ENCODE measurements around the gene LMAN1.

Gene LMAN1, protein sequence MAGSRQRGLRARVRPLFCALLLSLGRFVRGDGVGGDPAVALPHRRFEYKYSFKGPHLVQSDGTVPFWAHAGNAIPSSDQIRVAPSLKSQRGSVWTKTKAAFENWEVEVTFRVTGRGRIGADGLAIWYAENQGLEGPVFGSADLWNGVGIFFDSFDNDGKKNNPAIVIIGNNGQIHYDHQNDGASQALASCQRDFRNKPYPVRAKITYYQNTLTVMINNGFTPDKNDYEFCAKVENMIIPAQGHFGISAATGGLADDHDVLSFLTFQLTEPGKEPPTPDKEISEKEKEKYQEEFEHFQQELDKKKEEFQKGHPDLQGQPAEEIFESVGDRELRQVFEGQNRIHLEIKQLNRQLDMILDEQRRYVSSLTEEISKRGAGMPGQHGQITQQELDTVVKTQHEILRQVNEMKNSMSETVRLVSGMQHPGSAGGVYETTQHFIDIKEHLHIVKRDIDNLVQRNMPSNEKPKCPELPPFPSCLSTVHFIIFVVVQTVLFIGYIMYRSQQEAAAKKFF

GRCh38 chr18:59358712-59359575 is at the start of gene LMAN1:
Gene LMAN1 (minus strand): TSS chr18:59359265. CDS start chr18:59359244, 21 bp downstream.
- peak; percentile 97 for DNase-seq

DNA sequence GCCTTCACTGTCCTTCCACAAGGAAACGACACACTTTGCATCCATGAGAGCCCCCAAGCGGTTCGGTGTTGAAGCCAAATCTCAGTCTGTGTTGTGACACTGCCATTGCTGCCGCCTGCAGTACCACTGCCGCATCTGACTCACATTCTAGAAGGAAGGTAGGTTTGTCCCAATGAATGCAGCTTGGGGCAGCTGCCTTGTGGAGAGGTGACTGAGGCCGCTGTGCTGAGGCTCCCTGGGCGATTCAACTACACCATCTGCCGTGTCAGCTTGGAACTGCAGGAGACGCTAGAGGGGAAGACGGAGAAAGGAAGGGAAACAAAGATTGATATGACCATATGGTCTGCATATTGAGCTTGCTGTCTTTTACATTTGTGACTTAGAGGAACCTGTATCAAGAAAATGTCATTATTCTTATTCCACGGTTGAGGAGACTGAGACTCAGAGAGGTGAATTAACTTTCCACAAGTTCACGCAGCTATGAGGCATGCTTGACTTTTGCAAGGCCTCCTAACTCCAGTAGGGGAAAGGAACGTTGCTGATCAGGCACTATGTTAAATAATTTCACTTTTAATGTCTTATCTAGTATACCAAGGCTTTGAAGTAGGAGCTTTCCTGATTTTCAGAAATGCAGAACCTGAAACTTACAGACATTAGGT is 43.5 kb upstream of the LMAN1 start:
- peak; percentile 78 for DNase-seq

GRCh38 chr18:59400407-59400806 is 41.3 kb upstream of the LMAN1 start:
- no peak for DNase-seq

DNA sequence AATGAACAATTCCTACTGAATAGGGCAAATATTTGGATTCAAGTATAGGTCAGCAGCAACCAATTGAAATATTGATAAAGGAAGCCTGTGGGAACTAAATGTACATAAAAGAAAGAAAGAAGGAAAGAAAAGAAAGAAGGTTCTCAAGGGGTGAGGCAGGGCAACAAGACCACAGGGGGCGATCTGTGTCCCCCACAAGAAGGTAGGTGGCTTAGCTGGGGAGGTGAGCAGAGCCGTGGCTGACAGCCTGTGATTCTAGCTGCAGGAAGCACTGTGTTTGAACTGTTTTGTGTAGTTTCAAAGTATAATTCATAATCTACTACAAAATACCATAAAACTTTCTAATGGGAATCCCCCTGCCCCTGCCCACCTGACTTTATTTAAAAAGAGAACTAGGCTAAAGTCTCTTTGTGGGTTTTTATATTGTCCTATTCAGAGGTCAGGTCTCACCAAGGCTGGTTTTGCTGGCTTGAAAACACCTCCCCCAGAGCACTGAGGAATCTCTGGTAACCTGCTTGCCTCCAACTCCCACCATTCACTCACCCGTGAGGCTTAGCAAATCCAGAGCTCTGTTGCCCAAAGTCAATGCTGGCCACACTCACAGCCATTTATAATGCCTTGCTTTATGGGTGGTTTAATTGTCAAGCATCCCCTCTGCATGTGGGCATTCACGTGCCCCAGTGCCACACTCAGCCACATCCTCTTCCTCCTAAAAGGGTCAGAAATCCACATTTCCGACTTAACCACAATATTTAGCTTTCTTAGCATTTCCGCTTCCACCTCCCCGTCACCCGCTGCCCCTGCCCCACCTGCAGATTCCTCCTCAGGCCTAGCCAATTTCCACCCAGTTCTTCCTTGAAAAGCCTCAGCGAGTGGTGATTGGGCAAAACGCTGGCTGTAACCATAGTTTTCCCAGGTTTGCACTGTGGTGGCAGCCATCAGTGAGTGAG is 36.4 kb upstream of the LMAN1 start:
- DNase-seq, result no peak

GRCh38 chr18:59393381-59393780 is 34.3 kb upstream of the LMAN1 start:
- no peak for DNase-seq

DNA sequence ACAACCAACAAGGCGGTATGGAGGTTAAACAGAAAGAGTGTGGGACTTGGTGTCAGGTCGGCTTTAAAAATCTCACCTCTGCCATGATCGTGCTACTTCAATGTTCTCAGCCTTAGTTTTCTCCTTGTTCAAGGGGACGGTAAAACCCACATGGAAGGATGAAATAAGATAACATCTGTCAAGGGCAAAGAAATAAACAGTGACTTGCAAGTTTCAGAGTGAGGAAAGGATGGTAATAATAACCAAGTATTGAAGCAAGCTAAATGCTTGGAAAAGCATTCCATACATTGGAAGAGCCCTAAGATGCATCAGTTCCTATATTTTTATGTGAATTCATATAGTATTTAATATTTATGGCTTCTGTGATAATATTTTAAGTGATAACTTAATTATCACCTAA is 29.8 kb upstream of the LMAN1 start:
- no peak for DNase-seq

DNA sequence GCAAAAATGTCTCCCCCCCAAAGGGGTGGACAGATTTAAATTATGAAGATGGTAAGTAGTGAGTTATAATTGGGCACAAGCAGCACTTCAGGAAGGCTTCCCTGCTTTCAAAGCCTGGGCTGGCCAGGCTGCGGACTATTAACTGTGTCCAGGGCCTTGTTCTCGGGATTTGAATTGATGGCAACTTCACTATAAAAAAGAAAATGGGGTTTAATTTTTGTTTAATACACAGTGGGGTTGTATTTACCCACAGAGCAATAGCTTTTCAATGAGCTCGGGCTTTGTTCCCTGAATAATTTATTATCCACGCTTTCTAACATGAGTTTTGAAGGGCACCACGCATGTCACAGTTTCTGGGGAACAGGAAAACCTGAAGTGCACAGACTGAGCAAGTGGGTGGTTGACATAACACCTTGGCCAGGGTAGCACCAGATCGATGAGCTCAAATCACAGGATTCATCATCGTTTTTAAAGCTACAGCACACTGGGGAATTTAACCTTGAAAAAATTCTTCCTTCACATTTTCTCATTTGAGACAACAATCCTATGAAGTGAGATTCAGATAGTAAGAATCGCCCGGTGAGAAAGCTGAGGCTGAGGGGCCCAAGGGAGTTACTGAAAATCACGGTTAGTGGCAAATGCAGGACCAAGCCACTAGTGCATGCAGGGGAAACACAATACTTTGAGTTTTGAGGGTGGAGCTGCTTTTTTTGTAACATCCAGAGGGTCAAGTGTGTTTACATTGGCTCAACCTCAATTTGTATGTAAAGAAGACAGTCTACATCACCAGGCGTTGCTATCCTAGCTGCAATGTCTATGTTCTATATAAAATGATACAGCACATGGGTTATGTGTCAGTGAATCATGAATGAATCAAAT is 28.9 kb upstream of the LMAN1 start:
- DNase-seq, result no peak

- no peak for DNase-seq
These were observed 28.0 kb upstream of the LMAN1 start for GRCh38 chr18:59386909-59387686.

- no peak for DNase-seq
These were observed 26.1 kb upstream of the LMAN1 start for GRCh38 chr18:59385191-59385590.

- no peak for DNase-seq
These were observed 24.8 kb upstream of the LMAN1 start for GRCh38 chr18:59383851-59384250.

- DNase-seq, result no peak
These were observed 23.3 kb upstream of the LMAN1 start for GRCh38 chr18:59382383-59382782.

GRCh38 chr18:59381949-59382348 is 22.9 kb upstream of the LMAN1 start:
- DNase-seq, result no peak

DNA sequence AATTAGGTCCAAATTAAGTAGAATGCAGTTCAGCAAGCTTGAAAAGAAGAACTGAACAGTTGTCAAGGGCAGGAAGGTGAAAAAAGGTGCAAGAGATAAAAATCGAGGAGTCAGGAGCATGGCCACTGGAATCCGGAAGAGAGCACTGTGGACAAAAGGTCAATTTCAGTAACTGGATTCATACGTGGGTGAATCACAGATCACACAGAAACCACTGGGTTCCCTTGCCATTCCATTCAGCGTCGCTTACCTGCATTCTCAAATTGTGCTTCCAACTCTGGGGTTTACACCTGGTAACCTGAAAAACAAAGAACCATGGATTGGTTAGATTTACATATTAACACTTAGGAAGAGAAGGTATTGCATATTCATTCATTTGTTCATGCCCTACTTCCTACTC is 21.6 kb upstream of the LMAN1 start:
- no peak for DNase-seq

- no peak for DNase-seq
These were observed 20.9 kb upstream of the LMAN1 start for GRCh38 chr18:59379772-59380522.

GRCh38 chr18:59377613-59378337 is 18.7 kb upstream of the LMAN1 start:
- DNase-seq, result no peak

DNA sequence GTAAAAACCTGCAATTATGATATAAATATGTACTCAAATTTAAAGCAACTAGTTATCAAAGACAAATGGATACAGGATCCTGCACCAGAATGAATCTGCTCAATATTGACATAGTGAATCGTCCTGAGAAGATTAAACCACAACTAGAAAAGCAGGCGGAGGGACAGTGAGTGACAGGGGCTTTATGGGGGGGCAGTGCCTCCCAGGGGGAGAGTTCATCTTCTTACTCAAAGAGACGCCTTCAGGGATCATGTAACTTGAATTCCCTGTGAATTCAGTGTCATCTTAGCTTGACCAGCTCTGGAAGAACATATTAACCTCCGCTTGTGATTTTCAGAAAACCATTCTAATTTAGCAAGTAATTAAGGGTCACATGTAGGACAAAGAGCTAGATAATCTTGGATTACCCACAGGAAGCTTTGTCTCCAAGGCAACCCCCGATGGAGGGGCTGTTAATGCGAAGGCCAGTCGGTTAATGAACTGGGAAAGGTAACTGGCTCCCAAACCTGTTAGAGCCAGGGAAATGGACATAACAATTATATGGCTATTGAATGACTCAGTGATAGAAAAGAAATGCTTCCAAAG is 17.4 kb upstream of the LMAN1 start:
- no peak for DNase-seq

GRCh38 chr18:59374128-59374527 is 15.1 kb upstream of the LMAN1 start:
- DNase-seq, result no peak

GRCh38 chr18:59372975-59373374 is 13.9 kb upstream of the LMAN1 start:
- DNase-seq, result no peak
